GM18499 (cell line): Measurements from ENCODE around the gene PRKCQ.

ENCODE experiments used
- ATAC-seq: cut with Tn5 transposase; IDR thresholded peaks from one replicate; pipeline ENCODE4 v1.9.1; 2021; ENCODE audit warnings: moderate number of reproducible peaks; ENCODE audit not compliant: insufficient read depth, unreplicated experiment

PRKCQ gene

GRCh38 chr10:6570893-6571292 lies 9.2 kb downstream of the PRKCQ start:
- no peak for ATAC-seq

DNA sequence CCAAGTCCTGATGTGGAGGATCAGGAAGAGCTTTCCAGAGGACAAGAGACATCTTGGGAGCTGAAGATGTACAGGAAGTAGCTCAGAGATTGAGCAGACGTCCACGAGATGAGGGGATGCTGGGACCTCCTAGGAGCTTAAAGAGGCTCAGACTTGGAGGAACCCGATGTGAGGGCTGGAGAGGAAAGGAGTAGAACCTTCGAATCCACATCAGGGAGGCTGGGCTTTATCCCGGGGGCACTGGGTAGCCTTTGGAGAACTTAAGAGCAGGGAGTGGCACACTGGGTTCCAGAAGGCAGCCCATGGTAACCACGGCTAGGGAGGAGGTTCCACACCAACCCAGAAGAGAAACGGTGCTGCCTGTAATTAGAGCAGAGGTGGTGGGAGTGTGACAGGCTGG lies 10.8 kb downstream of the PRKCQ start:
- ATAC-seq = no peak

DNA sequence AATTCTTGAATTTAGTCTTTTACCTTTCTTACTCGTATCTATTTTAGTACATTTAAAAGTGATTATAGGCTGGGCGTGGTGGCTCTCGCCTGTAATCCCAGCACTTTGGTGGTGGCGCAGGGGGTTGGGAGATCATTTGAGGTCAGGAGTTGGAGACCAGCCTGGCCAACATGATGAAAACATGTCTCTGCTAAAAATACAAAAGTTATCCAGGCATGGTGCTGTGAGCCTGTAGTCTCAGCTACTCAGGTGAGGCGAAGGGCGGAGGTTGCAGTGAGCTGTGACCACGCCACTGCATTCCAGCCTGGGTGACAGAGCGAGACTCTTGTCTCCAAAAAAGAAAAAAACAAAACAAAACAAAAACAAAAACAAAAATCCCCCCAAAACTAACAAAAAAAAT lies 12.2 kb downstream of the PRKCQ start:
- no peak for ATAC-seq

DNA sequence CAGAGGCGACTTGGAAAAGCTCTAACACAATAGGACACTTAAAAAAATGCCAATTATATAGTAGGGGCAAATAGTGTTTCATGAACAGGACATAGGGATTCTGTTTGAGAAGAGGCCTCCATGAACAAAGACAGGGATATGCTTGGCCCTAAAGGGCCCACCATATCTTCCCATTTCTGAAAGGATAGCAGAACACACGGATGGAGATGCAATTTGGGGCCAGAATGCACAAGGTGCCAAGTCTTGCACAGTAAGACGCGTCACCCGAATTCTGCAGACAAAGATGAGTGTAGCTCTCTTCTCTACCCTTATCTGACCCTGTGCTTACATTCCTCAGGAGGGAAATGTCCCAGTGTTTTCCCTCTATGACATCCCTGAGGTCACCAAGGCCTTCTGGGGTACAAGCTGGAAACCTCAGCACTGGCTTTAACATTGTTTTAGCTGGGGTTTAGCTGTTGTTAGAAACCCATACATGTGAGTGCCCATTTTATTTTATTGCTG lies 12.8 kb downstream of the PRKCQ start:
- ATAC-seq = no peak

DNA sequence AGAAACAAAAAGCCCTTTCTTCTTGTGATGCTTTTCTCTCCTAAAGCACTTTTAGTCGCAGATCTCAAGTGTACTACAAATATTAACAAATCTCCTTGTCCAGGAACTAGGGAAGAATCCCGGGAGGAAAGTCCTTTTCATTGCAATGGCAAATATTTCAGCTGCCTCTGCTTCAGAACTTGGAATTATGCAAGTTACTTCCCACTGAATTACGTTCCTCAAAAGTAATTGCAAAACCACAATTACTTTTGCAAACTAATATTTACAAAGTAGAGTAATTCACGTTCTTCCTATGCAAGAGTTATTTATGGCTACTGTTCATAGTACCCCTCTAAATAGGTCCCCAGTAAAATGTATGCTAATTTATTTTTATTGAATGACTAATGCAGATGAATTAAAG lies 14.5 kb downstream of the PRKCQ start:
- ATAC-seq = no peak

DNA sequence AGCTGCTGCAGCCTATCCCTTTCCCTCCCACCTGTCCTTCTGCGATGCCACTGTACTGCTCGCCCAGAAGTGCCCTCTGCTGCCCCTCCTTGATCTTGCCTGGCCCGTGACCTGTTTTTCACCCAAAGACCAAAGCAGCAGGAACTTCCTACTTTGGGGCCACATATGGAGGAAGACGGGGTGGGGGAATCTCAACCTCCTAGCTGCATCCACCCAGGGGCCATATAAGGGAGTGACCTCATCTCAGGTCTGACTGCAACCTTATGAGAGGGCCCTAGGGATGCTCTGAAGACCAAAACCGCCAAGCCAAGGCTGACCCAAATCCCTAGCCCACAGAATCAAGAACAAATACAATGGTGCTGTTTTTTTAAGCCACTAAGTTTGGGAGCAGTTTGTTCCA lies 15.7 kb downstream of the PRKCQ start:
- ATAC-seq = no peak

DNA sequence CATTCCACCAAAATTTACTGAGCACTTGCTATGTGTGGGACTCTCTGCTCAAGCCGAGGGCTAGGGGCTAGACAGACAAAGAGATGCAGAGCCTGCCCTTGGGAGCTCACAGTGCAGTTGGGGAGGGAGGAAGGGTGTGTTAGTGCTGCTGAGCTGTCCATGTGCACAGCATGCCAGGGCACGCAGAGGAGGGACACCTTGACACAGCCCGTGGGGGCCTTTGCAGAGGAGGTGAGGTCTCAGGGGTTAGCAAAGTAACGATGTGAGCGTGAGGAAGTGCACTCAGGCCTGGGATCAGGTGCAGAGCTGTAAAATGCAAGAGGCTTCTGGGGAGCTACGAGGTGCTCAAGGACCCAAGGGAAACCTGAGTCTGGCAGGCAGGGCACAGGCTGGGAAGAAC lies 16.3 kb downstream of the PRKCQ start:
- no peak for ATAC-seq

DNA sequence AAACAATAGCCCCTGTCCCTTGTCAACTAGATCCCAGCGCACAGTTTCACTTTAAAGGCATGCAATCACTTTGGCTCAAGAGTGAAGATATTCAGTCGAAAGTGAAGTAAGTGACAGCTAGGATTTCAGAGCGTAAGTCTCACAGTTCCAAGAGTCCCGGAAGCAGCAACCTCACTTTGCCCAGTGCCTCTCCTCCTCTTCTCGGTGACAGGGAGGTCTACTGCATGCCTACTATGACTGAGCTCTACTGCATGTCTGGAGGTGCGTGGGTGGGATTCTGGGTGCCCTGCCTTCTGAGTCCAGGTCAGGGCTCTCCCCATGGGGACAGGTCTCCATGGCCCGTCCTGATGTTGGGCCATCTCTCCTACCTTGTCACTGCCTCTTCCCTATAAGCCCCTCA lies 17.0 kb downstream of the PRKCQ start:
- no peak for ATAC-seq

- no peak for ATAC-seq
Measured at GRCh38 chr10:6562221-6562620, 17.9 kb downstream of the PRKCQ start.

- ATAC-seq = no peak
Measured at GRCh38 chr10:6561552-6561951, 18.5 kb downstream of the PRKCQ start.

- ATAC-seq = no peak
Measured at GRCh38 chr10:6558759-6559461, 21.2 kb downstream of the PRKCQ start.

DNA sequence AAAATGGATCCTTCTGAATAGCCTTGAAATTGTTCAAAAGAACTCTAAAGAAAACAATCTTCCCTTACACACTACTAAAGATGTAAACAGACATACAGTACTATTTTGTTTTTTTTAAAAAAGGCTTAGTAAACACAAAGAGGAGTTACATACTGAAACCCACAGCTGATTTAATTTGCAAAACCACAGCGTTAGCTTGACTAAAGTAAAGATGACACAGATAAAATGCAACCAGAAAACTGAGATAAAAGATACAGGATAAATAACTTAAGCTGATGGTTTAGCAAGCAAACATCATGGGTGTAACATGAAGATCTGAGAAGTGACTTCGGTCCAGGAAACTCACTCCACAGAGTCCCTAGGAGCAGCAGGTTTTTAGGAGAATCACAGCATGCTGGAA lies 21.8 kb downstream of the PRKCQ start:
- no peak for ATAC-seq

DNA sequence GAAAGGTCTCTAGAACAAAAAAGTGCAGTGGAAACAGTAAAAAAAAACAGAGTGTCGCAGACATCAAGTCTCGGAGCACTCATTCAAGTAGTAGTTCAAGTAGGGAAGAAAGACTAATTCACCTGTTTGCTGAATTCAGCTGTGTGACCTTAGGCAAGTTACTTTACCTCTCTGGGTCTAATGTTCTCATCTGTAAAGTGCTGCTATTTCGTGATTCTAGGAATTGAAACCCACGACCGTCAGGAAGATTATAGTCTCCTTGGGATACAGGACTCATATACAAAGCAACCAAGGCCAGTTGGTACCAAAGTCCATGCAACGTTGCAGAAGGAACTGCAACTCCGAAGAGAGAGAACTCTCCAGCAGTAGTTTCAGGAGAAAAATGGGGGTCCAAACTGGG lies 26.1 kb downstream of the PRKCQ start:
- ATAC-seq = no peak

DNA sequence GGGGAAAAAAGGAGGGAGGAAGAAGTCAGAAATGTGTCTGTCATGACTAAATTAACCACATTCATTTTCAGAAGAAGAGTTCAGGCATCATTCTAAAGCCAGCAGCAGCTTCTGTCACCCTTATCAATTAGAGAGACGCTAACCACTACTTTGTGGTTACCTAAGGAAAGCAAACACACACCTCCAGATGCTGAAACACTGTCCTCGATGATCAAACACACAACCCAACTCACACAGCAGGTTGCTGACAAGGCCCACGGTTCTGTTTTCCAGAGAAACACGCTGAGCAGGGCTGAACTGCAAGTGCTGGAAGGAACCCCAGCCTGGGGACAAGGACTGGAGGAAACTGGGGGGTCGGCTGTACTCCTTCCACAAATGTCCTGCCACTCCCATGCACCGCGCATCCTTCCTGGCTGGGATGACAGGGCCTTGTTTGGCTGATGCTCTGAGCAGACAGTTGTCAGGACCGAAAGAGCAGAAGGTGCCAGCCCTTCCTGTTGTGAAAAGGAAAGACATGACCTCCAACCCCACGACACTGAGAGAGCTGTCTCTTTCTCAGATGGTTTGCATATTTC lies 36.6 kb downstream of the PRKCQ start:
- no peak for ATAC-seq

DNA sequence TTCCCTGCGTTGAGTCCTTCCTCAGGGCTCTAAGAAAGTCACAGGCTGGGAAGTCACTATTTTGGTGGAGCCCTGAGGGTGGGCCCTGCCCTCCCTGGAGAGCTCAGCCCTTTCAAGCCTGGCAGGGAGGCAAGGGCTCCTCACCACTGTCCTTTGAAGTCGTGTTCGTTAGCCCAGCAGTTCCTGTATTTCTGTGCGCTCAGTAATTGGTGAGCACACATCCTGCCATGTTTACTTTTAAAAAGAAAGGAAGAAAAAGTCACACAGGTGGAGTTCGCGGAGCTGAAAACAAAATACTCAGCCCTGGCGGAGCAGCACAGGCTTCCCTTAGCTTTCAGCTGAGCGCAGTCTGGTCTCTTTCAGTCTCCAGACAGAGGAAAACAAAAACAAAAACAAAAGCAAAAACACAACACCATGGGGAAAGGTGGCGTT lies 37.1 kb downstream of the PRKCQ start:
- no peak for ATAC-seq

GRCh38 chr10:6539833-6540232 lies 40.2 kb downstream of the PRKCQ start:
- ATAC-seq = no peak

GRCh38 chr10:6537770-6538169 lies 42.3 kb downstream of the PRKCQ start:
- ATAC-seq = no peak

DNA sequence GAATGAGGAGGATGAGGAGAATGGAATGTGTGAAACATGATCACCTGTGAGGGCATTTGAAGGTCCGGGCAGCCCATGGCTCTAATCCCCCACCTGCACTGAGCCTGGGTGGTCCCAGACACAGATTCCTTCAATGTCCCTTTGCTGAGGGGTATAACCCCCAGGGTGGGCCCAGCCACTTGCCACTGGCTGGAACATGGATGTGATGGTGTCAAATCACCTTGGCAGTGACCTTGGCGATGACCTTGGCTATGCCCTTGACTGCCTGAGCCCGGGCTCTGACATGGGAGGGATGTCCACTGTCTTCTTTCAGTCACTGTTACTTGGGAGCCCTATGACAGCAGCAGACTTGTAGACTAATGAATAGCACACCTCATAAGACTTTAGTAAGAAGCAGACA lies 44.0 kb downstream of the PRKCQ start:
- no peak for ATAC-seq

GRCh38 chr10:6535156-6535764 lies 44.8 kb downstream of the PRKCQ start:
- no peak for ATAC-seq

GRCh38 chr10:6532321-6532720 lies 47.8 kb downstream of the PRKCQ start:
- no peak for ATAC-seq

GRCh38 chr10:6530966-6531365 lies 49.1 kb downstream of the PRKCQ start:
- no peak for ATAC-seq
